ENCODE measurements around the gene CYB5R4.

CYB5R4 gene

GRCh38 chr6:83911278-83911677 is 51.8 kb downstream of the CYB5R4 start:
- TF ChIP-seq, protein P1, sequence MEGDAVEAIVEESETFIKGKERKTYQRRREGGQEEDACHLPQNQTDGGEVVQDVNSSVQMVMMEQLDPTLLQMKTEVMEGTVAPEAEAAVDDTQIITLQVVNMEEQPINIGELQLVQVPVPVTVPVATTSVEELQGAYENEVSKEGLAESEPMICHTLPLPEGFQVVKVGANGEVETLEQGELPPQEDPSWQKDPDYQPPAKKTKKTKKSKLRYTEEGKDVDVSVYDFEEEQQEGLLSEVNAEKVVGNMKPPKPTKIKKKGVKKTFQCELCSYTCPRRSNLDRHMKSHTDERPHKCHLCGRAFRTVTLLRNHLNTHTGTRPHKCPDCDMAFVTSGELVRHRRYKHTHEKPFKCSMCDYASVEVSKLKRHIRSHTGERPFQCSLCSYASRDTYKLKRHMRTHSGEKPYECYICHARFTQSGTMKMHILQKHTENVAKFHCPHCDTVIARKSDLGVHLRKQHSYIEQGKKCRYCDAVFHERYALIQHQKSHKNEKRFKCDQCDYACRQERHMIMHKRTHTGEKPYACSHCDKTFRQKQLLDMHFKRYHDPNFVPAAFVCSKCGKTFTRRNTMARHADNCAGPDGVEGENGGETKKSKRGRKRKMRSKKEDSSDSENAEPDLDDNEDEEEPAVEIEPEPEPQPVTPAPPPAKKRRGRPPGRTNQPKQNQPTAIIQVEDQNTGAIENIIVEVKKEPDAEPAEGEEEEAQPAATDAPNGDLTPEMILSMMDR (IDR thresholded peaks at IDR 0.05) = no peak
- no peak overlapping the region for H3K4me3 ChIP-seq (ENCODE audit: low read depth, low read length)
- no peaks in the 10 kb centered on the region for H3K27me3 ChIP-seq (ENCODE audit: control insufficient read depth, insufficient read depth, low read length)
- H3K79me2 ChIP-seq = no peaks in the 10 kb centered on the region
- no peaks in the 10 kb centered on the region for H3K9me3 ChIP-seq (ENCODE audit: control insufficient read depth, low read length)
- H3K4me1 ChIP-seq = peaks cover 3% of the 10 kb centered on the region
- no peaks in the 10 kb centered on the region for H3K36me3 ChIP-seq (ENCODE audit: control insufficient read depth, insufficient read depth, low read length)
- no peak overlapping the region for H3K4me2 ChIP-seq (ENCODE audit: low read length)
- H2AFZ ChIP-seq = no peak overlapping the region
- H3K9ac ChIP-seq = no peak overlapping the region
- H3K27ac ChIP-seq = no peak overlapping the region

- no peak overlapping the region for H3K27ac ChIP-seq
- H3K4me1 ChIP-seq = peaks cover 3% of the 10 kb centered on the region
- no peaks in the 10 kb centered on the region for H3K9me3 ChIP-seq (ENCODE audit: control insufficient read depth, low read length)
- no peak overlapping the region for H3K4me3 ChIP-seq (ENCODE audit: low read depth, low read length)
- no peaks in the 10 kb centered on the region for H3K79me2 ChIP-seq
- H3K4me2 ChIP-seq (ENCODE audit: low read length) = no peak overlapping the region
- H3K36me3 ChIP-seq (ENCODE audit: control insufficient read depth, insufficient read depth, low read length) = no peaks in the 10 kb centered on the region
- no peak overlapping the region for H3K9ac ChIP-seq
- TF ChIP-seq, protein P1 (IDR thresholded peaks at IDR 0.05) = no peak
- H2AFZ ChIP-seq = no peak overlapping the region
- H3K27me3 ChIP-seq (ENCODE audit: control insufficient read depth, insufficient read depth, low read length) = no peaks in the 10 kb centered on the region
These were observed 55.5 kb downstream of the CYB5R4 start for GRCh38 chr6:83914953-83915352.

DNA sequence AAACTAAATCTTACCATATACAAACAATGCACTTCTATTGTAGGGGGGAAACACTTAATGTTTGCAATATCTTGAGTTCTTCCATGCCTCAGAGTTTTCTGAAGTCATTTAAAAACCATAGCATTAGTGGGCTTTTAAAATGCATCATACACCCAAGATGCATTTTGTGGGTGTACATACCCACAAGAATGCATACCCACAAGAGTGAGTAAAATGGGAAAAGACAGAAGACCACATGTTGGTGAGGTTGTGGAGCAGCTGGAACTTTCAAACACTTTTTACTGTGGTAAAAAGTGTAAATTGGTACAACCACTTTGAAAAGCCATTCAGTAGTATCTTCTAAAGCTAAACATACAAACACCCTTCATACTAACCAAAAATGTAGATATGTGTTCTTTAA is 57.5 kb downstream of the CYB5R4 start:
- H3K9ac ChIP-seq = no peak overlapping the region
- H3K4me2 ChIP-seq (ENCODE audit: low read length) = no peak overlapping the region
- H3K27me3 ChIP-seq (ENCODE audit: control insufficient read depth, insufficient read depth, low read length) = no peaks in the 10 kb centered on the region
- no peaks in the 10 kb centered on the region for H3K4me1 ChIP-seq
- no peak overlapping the region for H3K4me3 ChIP-seq (ENCODE audit: low read depth, low read length)
- H3K36me3 ChIP-seq (ENCODE audit: control insufficient read depth, insufficient read depth, low read length) = no peaks in the 10 kb centered on the region
- H2AFZ ChIP-seq = no peak overlapping the region
- TF ChIP-seq, protein P1 (IDR thresholded peaks at IDR 0.05) = no peak
- no peak overlapping the region for H3K27ac ChIP-seq
- H3K79me2 ChIP-seq = no peaks in the 10 kb centered on the region
- H3K9me3 ChIP-seq (ENCODE audit: control insufficient read depth, low read length) = no peaks in the 10 kb centered on the region

GRCh38 chr6:83920017-83920416 is 60.5 kb downstream of the CYB5R4 start:
- Histone ChIP-seq H3K4me2 (ENCODE audit: low read length) (no peak overlapping the region), H2AFZ (no peak overlapping the region)

DNA sequence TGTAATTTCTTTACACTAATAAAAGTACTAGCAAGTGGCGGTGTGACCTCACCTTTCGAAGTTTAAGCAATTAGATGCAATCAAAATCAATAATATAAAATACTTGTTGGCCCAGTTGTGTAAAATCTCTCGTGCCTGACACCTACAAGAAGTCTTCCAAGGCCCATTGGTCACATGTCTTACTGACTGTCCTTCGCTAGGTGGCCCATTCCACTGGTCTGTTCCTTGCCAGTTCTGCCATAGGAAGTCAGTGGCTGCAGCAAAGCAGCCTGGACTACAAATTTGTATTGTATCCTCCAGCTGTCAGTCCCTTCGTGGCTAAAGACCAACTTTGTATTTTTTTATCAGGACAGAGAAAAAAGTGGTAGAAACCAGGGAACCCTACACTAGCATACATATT is 61.8 kb downstream of the CYB5R4 start:
- H3K4me3 ChIP-seq (ENCODE audit: low read depth, low read length) = no peak overlapping the region
- no peak overlapping the region for H3K9ac ChIP-seq
- H3K4me1 ChIP-seq = no peaks in the 10 kb centered on the region
- no peaks in the 10 kb centered on the region for H3K27me3 ChIP-seq (ENCODE audit: control insufficient read depth, insufficient read depth, low read length)
- no peaks in the 10 kb centered on the region for H3K36me3 ChIP-seq (ENCODE audit: control insufficient read depth, insufficient read depth, low read length)
- no peaks in the 10 kb centered on the region for H3K79me2 ChIP-seq
- H2AFZ ChIP-seq = no peak overlapping the region
- no peak overlapping the region for H3K4me2 ChIP-seq (ENCODE audit: low read length)
- no peak overlapping the region for H3K27ac ChIP-seq
- TF ChIP-seq, protein P1 (IDR thresholded peaks at IDR 0.05) = no peak
- H3K9me3 ChIP-seq (ENCODE audit: control insufficient read depth, low read length) = no peaks in the 10 kb centered on the region

More at GRCh38 chr6:83920017-83920416, 60.5 kb downstream of the CYB5R4 start:
- no peak overlapping the region for H3K27ac ChIP-seq
- TF ChIP-seq, protein P1 (IDR thresholded peaks at IDR 0.05) = no peak
- no peaks in the 10 kb centered on the region for H3K36me3 ChIP-seq (ENCODE audit: control insufficient read depth, insufficient read depth, low read length)
- no peaks in the 10 kb centered on the region for H3K9me3 ChIP-seq (ENCODE audit: control insufficient read depth, low read length)
- H3K79me2 ChIP-seq = no peaks in the 10 kb centered on the region
- H3K4me1 ChIP-seq = no peaks in the 10 kb centered on the region
- no peak overlapping the region for H3K9ac ChIP-seq
- no peak overlapping the region for H3K4me3 ChIP-seq (ENCODE audit: low read depth, low read length)
- H3K27me3 ChIP-seq (ENCODE audit: control insufficient read depth, insufficient read depth, low read length) = no peaks in the 10 kb centered on the region
